Stimulated activated CD4-positive, alpha-beta T cell treated with anti-CD3 and anti-CD28 coated beads, Interleukin-1b, Interleukin-23, amount 100 ng/mL, for 24 hours (primary cell): Measurements from ENCODE around the gene STX5.
"Not testable (repeated sequence)": the region's sequence is repeated elsewhere in the genome, so short reads cannot be mapped to it uniquely, and the experiment has no call there.

Source experiments
- DNase-seq, 4 experiments: peaks; one replicate each; pipeline ENCODE4 v3.0.0-alpha.2; 2020; ENCODE audit warnings: low read depth in 4 of 4, low spot score in 1 of 4

The STX5 gene, protein sequence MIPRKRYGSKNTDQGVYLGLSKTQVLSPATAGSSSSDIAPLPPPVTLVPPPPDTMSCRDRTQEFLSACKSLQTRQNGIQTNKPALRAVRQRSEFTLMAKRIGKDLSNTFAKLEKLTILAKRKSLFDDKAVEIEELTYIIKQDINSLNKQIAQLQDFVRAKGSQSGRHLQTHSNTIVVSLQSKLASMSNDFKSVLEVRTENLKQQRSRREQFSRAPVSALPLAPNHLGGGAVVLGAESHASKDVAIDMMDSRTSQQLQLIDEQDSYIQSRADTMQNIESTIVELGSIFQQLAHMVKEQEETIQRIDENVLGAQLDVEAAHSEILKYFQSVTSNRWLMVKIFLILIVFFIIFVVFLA

DNA sequence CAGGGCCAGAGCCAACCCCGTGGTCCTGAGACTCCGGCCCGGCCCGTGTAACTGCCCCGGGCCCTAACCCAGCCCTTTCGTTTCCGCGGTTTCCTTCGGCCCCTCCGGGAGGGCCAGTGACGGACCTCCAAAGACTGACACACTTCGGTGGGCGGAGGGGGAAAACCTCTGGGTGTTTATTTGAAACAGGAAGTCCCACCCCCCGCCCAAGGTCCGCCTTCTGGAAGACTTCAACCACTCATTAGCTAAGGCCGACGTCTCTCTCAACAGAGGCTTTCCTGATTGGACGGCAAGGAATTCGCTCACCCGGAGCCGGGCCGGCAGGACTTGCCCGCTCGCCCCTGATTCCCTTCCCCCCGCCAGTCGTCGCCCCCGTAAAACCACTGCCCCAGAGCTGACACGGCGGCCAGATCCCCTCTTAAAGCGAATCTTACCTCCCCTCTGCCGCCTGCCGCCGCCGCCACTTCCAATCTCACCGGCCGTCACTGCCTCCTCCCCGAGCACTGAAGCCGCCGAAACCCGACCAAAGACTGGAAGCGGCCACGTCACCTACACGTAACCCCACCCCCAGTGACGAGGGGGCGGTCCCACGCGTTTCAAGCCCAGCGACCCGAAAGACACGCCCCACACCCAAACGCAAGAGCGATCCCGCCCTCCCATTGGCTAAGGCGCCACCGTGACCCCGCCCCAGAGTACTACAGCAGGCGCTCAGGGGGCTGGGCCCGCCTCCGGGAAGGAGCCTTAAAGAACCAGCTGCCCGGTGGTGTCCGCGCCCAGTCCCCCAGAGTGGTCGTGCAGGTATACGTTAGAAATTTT is at the start of gene STX5:
Gene STX5 (minus strand): TSS at position 532 of the 816 bp plus-strand sequence. CDS start 808 bp downstream, outside the sequence.
- peak; percentile 98 to 100 (median 99) for DNase-seq

DNA sequence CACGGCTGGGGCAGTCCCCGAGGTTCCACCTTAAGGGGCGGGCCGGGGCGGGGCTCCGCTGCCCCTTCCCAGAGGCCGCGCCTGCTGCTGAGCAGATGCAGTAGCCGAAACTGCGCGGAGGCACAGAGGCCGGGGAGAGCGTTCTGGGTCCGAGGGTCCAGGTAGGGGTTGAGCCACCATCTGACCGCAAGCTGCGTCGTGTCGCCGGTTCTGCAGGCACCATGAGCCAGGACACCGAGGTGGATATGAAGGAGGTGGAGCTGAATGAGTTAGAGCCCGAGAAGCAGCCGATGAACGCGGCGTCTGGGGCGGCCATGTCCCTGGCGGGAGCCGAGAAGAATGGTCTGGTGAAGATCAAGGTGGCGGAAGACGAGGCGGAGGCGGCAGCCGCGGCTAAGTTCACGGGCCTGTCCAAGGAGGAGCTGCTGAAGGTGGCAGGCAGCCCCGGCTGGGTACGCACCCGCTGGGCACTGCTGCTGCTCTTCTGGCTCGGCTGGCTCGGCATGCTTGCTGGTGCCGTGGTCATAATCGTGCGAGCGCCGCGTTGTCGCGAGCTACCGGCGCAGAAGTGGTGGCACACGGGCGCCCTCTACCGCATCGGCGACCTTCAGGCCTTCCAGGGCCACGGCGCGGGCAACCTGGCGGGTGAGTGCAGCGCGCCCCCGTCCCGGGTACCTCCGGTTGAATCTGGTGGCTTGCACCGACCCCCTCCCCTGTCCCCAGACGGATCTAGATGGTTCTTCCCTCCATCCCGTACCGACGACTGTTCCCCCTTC is 49.1 kb upstream of the STX5 start, which contains the start of gene SLC3A2:
Gene SLC3A2 (plus strand): TSS at position 94 of the 776 bp plus-strand sequence. CDS start 128 bp downstream, at position 222.
- DNase-seq, result peak; percentile 64 to 83 (median 69)

DNA sequence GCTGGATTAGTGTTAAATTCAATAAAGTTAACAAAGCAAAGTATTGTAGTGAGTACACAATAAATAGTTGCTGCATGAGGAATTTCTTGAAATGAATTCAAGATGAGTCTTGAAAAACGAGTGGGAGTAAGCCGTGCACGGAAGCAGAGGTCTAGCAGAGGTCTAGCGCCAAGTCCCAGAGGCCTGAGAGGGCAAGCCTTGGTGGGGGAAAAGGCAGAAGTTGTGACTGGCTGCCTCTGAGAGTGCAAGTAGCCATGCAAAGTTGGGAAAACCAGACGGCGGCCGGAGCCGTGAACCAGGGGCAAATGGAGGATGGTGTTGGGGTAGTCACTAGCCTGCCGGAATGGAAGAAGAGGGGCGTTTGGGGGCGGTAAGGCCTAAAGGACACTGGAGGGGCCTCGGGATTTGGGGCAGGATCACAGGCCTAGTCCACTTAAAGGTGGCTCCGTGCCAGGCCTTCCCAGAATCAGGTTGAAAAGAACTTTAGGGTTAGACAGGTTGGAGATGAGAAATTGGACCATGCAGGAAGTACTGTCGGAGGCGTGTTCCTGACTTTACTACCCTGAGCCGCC is 48.5 kb upstream of the STX5 start:
- peak in 2 of 4 experiments; percentile 13 to 40 for DNase-seq

DNA sequence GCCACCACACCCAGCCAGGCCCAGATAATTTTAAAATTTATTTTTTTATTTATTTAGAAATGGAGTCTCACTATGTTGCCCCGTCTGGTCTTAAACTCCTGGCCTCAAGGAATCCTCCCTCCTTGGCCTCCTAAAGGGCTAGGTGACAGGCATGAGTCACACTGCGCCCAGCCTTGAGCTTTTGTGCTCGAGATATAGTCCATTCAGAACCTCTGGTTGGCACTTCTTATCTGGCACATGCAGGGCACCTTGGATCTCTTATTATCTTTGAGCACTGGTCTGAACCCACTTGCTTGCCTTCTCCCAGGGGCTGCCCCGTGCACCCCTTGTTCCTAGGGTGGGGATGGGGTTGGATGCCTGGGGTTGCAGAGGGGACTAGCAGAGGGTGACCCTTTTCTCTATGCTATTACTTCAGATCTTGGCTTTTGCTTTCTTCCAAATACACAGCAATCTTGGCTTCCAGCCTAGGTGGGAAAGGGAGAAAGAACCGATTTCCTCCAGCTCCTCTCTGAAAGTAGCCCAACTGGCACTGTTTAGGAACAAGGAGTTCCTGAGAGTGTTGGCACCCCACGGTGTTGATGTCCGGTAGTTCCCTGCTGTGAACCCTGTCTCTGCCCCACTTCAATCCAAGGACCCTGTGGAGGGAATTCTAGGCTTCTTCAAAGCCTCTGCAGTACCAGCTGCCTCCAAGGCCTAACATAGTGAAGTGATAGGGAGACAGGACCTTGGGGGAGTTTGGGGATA is 47.6 kb upstream of the STX5 start:
- DNase-seq, result no peak

DNA sequence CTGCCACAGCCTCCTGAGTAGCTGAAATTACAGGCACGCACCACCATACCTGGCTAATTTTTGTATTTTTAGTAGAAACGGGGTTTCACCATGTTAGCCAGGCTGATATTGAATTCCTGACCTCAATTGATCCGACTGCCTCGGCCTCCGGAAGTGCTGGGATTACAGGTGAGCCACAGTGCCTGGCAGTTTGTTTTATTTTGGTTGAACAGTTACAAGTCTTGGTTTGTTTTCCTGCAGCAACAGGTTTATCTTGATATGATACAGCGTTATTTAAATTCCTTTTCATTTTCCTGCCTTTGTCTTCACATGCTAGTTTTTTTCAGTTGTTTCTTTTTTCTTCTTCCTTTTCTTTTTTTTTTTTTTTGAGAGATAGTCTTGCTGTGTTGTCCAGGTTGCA is 44.9 kb upstream of the STX5 start:
- no peak for DNase-seq

DNA sequence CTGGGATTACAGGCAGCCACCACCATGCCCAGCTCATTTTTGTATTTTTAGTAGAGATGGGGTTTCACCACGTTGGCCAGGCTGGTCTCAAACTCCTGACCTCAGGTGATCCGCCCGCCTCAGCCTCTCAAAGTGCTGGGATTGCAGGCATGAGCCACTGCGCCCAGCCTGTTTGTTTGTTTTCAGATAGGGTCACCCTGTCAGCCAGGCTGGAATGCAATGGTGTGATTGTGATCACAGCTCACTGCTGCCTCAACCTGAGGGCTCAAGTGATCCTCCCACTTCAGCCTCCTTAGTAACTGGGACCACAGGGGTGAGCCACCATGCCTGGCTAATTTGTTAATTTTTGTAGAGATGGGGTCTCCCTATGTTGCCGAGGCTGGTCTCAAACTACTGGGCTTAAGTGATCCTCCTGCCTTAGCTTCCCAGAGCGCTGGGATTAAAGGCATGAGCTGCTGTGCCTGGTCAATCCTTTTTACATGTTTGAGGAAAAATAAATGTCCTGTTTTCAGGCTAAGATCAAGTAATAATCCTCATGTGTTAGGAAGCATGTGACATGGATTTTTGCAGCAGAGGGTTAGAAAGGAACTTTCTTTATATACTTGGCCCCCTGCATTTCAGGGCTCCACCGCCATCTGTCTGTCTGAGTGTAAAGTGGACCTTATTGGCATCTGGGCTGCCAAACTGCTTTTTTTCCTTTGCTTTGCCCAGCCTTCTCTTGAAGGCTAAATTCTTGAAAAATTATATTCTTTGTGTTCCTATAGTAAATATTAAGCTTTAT is 44.0 kb upstream of the STX5 start:
- no peak for DNase-seq

DNA sequence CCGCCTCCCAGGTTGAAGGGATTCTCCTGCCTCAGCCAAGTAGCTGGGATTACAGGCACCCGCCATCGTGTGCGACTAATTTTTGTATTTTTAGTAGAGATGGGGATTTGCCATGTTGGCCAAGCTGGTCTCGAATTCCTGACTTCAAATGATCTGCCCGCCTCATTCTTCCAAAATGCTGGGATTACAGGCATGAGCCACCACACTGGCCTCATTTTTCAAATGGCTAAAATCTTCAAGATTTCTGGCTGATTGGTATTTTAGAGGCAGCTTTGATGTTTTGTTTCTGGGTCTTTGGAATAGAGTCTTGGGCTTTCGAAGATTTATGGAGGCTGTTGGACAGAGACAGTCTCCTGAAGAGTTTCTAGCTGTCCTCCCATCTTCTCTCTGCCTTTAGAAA is 43.0 kb upstream of the STX5 start:
- no peak for DNase-seq

DNA sequence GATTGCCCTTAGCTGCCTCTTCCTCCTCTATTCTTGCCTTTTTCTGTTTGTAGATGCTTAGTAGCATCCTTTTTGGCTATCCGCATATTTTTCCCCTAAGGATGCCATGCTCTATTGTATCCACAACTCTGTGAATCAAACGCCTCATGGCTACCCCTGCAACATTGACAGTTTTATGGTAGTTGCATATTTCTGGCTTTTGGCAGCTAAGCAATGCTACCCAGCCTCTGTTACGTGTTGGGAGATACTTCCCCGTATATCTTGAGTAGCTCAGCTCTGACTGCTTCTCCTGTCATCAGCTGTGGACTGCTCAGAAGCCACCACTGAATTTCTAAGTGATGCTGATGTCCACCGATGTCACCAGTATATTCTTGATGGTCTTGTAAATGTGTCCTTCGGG is 33.8 kb upstream of the STX5 start:
- no peak for DNase-seq

DNA sequence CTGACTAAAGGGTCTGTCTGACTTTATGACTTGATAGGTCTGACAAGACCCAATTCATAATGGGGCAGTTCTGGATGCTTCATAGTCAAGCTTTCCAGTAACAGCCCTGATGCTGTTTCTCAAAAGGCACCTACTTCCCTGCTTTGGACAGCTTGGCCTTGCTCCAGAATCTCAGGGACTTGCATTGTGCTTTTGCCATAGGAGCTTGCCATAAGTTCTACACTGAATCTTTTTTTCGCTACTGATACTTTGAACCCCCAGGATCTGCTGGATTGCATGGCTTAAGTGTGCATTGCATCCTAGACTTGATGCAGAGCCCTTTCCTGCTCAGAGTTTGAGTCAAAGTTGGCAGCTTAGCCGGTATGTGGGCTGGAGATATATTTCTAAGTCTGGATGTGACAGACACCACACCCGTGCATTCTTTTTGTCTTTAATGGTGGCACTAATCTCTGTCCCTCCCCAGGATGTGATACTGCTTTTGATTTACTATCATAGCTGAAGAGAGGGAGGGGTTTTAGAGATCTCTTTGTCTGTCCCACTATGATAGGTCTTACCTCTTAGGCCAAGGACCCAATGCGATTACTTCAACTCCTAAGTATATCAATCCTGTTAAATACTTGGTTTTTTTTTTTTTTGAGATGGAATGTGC is 32.0 kb upstream of the STX5 start:
- no peak for DNase-seq

DNA sequence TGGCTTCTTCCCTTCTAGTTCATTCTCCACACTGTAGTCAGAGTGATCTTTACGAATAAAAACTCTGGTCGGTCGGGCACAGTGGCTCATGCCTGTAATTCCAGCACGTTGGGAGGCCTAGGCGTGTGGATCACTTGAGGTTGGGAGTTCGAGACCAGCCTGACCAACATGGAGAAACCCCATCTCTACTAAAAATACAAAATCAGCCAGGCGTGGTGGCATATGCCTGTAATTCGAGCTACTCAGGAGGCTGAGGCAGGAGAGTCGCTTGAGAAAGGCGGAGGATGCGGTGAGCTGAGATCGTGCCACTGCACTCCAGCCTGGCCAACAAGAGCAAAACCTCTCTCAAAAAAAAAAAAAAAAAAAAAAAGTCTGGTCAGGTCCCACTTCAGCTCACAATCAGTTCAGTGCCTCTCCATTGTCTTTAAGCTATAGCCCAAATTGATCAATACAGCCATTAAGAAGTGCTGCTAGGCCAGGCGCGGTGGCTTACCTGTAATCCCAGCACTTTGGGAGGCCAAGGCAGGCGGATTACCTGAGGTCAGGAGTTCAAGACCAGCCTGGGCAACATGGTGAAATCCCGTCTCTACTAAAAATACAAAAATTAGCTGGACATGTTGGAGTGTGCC is 29.8 kb upstream of the STX5 start:
- not testable (repeated sequence) for DNase-seq

DNA sequence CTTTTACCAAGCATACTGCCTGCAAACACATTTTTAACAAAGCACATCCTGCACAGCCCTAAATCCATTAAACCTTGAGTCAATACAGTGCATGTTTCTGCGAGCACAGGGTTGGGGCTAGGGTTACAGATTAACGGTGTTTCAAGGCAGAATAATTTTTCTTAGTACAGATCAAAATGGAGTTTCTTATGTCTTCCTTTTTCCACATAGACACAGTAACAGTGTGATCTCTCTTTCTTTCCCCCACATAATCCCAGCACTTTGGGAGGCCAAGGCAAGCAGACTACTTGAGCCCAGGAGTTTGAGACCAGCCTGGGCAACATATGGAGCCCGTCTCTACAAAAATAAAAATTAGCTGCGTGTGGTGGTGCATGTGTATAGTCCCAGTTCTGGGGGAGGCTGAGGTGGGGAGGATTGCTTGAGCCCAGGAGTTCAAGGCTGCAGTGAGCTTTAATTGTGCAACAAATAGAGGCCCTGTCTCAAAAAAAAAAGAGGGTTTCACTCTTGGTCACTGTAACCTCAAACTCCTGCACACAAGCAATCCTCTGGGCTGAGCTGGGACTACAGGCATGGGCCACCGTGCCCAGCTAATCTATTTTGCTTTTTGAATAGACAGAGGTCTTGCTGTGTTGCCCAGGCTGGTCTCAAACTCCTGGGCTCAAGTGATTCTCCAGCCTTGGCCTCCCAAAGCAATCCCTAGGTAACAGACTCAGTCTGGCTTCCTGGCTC is 29.1 kb upstream of the STX5 start:
- no peak for DNase-seq

DNA sequence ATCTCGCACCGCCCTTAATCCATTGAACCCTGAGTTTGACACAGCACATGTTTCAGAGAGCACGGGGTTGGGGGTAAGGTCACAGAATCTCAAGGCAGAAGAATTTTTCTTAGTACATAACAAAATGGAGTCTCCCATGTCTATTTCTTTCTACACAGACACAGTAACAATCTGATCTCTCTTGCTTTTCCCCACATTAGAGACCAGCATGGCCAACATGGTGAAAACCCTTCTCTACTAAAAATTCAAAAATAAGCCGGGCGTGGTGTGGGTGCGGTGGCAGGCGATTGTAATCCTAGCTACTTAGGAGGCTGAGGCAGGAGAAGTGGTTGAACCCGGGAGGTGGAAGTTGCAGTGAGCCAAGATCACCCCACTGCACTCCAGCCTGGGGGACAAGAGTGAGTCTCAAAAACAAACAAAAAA is 27.4 kb upstream of the STX5 start:
- DNase-seq, result not testable (repeated sequence)

DNA sequence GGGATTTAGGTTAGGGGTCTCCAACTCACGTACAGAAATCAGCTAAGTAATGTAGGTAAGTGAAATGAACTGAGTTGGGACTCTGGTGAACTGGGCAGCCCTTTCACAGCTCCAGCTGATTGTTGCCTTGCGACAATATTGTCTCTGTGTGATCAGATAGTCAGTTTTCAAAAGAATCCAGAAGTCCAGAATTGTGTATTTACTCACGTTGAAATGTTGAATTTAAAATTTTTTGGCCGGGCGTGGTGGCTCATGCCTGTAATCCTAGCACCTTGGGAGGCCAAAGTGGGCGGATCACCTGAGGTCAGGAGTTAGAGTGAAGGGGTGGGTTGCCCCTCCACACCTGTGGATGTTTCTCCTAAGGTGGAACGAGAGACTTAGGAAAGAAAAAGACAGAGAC is 26.4 kb upstream of the STX5 start:
- no peak for DNase-seq

DNA sequence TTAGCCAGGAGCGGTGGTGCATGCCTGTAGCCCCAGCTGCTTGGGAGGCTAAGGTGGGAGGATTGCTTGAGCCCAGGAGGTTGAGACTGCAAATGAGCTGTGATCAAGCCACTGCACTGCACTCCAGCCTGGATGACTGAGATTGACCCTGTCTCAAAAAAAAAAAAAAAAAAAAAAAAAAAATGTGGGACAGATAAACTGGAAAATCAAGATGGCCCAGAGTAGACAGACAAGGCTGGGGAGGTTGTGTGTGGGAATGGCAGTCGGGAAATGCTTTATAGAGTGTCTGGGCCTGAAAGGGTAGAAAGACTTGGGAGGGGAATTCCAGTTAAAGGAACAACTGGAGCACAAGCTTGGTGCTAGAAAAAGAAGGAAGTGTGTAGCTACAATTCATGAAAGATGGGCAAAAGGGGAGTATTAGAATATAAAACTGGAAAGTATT is 25.7 kb upstream of the STX5 start:
- no peak for DNase-seq

DNA sequence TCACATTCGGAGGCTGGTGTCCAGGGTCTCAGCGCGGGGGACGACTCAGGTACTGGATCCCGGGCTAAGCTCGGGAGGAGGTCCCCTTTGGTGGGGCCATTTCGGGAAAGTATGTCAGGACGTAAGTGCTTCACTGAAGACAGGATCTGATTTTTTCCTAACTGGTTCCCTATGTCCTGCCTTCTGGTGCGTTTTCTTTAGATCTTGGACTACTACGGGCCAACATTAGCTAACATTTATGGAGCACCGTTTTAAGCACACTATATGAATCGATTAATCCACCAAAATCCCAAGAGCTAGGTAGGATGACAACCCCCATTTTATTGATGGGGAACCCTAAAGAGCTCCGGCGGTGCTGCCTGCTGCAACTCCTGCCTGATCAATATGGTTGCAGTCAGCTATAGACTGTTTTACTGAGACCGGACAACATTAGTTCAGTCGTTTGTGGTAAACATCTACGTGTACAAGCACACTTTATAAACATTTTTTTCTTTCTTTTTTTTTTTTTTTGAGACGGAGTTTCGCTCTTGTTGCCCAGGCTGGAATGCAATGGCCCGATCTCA is 24.6 kb upstream of the STX5 start:
- no peak for DNase-seq

DNA sequence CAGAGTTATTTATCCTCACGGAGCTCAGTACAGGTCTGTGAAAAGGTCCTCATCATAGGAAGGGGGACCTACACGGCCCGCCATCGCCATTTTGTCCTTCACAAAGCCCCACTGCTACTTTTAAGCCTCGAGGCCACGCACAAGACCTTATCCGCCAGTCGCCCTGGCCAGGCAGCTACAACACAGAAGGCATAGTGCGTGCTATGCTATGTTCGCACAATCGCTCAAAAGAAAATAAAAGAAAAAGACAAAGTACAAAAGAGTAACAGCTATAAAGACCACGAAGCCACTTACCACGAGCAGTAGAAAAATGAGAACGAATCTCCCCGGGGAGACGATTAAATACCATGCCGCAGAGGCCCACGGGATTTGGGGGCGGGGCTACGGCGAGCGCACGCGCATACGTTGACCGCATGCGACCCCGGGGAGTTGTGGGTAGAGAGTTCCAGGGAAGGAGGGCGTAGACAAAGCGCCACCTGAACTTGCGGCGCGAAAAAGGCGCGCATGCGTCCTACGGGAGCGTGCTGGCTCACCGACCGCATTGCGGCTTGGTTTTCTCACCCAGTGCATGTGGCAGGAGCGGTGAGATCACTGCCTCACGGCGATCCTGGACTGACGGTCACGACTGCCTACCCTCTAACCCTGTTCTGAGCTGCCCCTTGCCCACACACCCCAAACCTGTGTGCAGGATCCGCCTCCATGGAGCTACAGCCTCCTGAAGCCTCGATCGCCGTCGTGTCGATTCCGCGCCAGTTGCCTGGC is 23.9 kb upstream of the STX5 start:
- DNase-seq, result peak; percentile 92 to 98 (median 95)
